HG02884 (cell line): Measurements from ENCODE around the gene VANGL1.

Experiments
- ATAC-seq: cut with Tn5 transposase; IDR thresholded peaks from one replicate; pipeline ENCODE4 v1.9.1; 2021; ENCODE audit warnings: mild to moderate bottlenecking, moderate library complexity; ENCODE audit not compliant: unreplicated experiment

The VANGL1 gene

DNA sequence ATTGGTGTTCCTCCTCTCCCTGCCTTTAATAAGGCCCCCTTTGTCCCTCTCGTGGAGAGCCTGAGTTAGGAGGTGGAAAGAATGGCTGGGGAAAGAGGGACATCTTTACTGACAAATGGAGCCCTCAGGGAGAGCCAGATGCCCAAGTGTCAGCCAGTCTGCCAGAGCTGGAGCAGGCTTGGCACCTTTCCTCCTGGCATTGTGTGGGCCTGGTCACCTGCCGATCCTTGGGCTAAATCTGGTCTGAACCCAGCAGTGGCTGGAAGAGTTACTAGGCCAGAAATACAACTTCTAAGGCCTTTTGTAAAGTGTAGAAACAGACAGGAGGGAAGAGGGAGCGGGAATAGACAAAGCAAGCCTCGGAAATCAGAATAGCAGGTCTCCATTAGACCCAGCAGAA lies 24.9 kb downstream of the VANGL1 start:
- no peak for ATAC-seq

DNA sequence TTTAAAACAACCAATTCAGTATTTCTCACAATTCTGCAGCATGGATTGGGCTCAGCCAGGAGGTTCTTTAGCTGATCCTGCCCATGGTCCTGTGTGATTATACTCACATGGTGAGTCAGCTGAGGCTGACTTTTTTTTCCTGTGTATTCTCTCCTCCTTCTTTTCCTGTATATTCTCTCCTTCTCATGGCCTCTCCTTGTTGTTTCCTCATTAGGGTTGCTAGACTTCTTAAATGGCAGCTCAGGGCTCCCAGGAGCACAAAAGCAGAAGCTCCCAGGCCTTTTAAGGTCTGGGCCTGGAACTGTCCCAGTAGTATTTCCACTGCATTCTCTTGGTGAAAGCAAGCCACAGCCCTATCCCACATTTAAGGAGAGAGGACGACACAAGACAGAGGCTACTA lies 26.8 kb downstream of the VANGL1 start:
- no peak for ATAC-seq

DNA sequence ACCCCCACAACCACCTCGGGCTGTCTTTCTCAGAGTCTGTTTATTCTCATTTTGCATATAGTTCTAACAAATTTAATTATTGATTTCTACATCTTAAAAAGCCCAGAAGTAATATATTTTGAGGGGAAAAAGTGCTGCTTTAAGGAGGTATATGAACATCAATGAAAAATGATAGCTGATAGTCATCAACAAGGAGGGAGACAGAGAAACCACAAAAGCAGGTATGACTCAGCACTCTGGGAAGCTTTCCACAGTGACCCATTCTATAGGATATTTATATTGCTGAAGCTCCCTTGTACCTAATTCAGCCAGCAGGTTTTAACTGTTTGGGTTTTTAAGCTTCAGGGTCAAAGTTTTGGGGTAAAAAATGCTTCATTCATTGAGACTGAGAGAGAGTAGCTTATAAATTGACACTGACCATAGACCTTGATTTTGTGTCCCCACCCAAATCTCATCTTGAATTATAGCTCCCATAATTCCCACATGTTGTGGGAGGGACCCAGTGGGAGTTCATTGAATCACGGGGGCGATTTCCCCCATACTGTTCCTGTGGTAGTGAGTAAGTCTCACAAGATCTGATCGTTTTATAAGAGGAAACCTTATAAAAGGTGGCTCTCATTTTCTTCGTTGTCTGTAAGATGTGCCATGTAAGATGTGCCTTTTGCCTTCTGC lies 27.4 kb downstream of the VANGL1 start:
- ATAC-seq: no peak

DNA sequence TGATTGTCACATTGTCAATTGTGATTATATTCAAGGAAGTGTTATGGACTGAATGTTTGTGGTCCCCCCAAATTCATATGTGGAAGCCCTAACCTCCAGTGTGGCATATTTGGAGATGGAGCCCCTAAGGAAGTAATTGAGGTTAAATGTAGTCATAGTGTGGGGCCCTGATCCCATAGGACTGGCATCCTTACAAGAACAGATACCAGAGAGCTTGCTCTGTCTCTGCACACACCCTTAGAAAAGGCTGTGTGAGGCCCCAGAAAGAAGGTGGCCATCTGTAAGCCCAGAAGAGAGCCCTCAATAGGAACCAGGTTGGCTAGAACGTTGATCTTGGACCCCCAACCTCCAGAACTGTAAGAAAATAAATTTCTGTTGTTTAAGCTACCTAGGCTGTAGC lies 28.1 kb downstream of the VANGL1 start:
- no peak for ATAC-seq

DNA sequence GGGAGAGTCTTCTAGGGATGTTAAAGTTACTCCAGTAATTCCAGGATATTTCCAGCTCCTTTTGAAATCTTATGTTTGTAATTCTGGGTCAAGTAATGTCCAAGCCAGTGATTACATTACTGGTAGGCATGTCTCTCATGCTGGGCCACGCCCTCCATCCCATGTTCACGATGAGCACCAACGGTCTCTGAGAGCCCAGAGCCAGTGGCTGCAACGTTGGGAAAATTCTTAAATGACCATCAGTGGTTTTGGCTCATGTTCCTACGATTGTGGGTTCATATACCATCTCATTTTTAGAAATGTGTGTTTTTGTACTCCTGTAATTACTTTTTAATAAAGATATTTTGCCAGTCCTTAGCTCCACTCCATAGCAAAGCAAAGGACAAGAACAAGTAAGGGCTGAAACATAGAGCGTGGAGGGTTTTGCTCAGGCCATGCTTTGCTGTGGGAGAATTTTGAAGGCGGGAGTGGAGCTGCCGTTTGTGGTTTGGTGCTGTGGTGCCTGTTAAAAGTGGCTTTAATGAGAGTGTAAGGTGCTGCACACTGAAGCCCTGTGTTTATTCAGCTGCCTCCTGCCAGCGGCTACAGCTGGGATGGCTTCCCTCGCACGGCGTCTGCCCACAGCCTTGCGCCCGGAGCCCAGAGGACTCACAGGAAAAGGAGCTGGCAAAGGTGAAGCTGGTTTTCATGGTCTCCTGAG lies 28.9 kb downstream of the VANGL1 start:
- no peak for ATAC-seq

DNA sequence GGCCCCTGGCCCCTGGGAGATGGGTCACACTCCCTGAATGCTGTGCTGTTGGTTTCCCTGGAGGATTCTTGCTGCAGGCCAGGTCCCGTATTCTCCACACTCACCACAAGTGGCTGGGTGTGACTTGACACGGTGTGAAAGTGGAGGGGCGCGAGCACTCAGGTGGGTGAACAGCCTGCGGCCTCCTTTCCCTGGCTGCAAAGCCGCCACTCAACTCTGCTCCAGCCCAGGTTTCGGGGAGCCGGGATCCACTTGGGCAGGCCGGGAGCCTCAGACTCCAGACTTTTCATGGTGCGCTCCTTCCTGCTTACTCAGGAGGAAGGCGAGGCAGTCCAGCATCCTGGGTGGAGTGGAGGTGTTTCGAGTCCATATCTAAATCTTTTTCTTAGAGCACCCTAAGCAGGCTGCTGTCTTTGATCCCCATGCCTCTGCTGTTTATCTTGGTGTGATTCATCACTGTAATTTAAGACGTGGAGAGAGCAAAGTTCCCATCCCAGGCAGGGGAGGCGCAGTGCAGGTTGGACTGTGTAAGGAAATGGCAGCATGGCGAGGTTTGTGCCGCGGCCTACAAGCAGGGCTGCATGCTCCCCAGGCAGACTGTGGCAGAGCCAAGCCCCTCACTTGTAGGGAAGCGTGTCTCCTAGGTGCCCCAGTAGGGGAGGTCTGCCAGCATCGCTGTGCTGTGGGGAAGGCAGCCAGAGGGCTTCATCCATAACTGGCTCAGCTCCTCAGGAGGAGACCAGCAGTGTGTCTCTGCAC lies 29.6 kb downstream of the VANGL1 start:
- no peak for ATAC-seq

DNA sequence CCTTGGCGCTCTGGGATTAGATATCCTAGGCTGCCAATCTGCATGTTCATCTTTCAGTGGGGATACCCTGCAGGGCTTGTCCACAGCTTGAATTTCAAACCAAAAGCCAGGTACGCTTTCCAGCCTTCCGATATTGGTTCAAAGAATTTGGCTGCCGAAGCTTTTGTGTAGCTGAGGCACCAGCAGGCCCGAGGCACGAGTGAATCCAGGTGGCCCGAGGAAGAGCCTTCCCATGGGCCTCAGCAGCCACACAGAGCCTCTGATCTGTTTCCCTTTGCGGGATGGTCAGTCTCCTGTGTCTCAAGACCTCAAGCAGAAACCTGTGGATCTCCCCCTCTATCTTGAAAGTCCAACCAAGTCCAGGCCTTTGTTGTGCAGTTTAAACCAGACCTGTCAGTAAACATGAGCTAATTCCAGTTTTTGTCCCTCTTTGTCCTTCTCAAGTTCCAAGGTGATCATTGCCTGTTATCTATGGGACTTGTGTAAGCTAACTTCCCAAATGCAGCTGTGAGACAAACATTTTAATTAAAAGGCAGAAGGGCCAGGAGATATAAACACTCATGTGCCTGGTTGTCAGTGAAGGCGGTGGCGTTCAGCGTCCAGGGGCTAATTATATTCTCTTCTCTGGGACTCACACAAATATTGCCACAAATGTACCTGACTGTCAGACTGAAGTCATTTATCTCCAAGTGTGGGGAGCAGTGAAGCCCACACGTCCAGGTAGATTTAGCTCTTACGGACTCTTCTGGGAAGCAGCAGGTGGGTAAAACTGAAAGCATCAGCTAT lies 30.6 kb downstream of the VANGL1 start:
- ATAC-seq: no peak

DNA sequence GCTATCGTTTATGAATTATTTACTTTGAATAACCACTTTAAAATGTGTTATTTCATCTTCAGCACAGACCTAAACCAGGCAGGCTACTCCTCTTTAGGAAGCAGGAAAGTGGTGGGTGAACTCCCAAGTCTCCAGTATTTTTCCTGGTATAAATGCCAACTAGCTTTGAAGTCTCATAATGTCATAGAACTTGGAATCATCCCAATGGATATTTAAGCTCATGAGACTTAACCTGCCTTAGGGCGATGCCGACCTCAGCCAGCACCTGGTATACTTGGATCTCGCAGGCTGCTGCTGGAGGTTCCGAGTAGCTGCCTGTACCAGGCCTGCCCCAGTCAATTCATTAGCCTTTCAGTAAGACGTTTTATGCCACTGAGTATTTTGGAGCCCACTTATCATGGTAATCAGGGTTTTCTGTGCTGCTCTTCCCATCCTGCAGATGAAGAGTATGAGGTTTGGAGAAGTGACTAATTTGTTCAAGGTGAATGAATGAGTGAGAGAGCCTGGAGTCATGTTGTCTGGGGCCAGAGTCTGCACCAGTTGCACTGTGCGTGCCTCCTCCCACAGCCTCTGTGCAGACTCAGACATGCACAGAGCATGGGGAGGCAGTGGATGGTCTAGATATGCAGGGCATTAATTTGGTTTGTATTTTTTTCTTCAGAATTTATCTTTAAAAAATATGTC lies 34.9 kb downstream of the VANGL1 start:
- ATAC-seq: no peak

DNA sequence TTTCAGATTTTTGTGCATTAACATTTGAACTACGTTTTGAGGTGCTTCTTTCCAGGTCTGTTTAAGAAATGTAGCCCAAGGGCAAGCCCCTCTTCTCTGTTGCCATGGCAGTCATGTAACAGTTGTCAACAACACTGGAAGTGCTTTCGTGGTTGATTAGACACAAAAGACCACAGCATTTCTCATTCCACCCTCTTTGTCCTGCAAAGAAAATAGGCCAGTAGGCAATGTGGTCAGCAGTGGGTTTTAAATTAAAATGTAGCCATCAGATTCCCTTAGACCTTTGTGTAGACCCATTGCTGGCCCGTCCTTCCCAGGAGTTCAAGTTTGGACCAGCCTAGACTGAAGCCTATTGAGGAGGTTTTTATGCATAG lies 35.4 kb downstream of the VANGL1 start:
- ATAC-seq: no peak

DNA sequence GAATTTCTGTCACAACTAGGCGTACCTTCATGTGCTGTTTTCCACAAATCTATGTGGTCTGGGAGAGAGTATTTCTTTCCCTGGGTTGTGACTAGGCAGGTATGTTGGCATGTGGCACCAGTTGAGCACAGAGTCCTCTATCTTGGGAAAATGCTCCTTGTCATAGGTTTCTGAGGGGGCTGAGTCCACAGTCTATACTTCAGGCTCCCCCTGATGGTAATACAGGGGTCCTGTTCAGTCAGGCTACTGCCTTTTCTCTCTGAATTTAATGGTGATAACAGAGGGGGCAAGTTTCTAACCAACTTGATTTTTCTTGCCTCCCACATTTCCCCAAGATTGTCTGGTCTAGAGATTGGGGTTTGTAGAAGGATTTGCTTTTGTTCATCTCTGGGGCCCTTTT lies 35.8 kb downstream of the VANGL1 start:
- no peak for ATAC-seq

DNA sequence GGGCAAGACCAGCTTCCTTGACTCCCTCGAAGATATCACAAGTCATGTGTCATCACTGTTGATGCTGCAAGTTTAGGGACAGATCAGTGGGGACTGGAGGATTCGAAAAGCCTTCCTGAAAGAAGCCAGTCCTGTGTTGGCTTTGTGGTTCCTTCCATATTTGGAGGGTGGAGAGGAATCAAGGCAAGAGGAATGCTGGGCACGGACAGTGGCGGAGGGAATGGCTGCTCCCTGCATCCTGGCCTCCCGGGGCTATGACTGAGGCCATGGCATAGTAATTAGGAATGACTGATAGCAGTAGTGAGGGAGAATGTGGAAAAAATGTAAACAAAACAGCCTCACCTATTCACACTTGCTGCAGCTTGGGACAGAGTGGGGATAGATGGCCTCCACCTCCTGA lies 36.4 kb downstream of the VANGL1 start:
- ATAC-seq: no peak

DNA sequence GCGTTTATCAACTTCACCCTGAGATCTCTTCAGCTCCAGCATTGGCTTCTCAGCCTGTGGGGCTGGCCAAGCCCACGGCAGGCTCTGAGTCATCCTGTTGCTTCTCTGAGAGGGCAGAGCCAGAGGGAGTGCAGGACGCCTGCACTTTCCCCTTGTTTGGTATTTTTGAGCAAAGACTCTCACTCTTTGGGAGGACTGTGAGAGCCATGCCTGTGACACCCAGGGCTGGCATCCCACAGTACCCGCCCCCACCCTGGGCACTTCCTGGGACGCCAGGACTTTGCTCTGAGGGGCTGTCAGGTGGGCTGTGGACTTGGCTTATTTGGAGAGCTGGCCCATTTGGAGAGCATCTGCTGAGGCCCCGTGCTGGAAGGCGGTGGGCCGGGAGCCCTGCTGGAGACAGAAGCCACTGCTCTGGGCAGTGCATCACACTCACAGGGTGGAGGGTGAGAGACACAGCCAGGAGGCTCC lies 37.4 kb downstream of the VANGL1 start:
- ATAC-seq: no peak

DNA sequence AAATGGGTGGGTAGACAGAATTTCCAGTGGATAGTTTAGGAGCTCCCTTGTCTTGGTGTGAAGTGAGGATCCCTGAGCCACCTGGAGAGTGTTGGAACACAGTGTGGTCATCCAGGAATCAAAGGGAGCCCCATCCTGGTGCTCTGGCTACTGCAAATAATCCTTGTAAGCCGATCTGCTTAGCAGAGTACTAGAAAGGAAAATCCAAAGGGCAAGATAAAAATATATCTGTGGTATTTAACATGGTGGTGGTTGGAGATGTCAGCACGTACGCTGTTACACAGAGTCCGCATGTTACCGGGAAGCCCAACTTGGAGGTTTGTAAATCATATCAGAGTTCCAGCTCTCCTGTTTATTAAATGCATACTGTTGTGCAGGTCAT lies 39.0 kb downstream of the VANGL1 start:
- no peak for ATAC-seq

DNA sequence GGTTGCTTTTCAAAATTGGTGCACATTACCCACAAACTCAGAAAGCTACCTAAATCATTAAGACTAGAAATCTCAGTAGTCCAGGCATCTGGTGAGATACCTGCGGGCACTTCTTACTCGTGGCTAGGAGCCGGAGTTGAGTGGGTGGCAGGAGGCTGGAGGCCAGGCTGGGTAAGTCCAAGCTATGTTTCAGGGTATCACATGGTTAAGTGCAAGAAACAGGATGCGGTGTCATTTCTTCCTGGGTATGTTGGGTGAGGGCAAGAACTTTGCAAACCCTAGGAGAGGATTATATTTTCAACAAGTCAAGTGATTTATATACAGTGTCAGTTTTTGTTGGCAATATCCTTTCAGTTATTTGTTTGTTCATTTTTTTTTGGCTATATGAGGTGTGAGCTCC lies 41.0 kb downstream of the VANGL1 start:
- no peak for ATAC-seq

DNA sequence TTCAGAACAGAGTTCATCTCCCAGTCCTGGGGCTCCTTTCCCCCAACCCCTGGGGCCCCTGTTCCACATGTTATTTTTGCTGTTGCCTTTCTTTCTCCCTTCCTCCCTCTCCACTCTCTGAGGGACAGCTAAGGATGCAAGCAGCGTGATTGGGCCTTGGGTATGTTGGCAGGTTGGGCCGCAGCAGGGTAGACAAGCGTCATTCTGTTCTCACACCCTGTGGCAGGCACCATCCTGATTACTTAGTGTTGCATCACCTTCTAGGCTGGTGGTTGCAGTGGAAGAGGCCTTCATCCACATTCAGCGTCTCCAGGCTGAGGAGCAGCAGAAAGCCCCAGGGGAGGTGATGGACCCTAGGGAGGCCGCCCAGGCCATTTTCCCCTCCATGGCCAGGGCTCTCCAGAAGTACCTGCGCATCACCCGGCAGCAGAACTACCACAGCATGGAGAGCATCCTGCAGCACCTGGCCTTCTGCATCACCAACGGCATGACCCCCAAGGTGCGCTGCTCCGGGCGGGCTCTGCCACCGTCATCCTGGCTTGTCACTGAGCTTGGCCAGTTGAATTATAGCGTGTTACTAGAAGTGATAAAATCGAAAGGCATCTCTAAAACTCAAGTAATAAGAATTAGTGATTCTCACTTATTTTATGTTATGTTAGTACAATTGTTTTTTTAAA lies 43.4 kb downstream of the VANGL1 start:
- ATAC-seq: no peak

DNA sequence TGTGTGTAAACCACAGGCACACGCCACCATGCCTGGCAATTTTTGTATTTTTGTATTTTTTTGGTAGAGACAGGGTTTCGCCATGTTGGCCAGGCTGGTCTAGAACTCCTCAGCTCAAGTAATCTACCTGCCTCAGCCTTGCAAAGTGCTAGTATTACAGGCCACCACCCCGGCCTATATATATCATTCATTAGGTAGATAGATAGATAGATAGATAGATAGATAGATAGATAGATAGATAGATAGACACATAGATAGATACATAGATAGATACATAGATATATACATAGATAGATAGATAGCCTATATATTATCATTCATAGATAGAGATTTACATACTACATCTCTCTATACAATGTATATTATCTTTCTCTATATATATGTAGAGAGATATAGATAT lies 46.0 kb downstream of the VANGL1 start:
- no peak for ATAC-seq

DNA sequence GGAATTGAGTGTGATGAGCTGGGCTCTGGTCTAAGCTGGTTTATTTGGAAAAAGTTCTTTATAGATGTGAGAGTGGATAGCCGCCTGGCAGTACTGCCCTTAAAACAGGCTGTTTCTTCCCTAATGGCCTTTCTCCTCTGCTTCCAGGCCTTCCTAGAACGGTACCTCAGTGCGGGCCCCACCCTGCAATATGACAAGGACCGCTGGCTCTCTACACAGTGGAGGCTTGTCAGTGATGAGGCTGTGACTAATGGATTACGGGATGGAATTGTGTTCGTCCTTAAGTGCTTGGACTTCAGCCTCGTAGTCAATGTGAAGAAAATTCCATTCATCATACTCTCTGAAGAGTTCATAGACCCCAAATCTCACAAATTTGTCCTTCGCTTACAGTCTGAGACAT lies 49.2 kb downstream of the VANGL1 start:
- no peak for ATAC-seq

DNA sequence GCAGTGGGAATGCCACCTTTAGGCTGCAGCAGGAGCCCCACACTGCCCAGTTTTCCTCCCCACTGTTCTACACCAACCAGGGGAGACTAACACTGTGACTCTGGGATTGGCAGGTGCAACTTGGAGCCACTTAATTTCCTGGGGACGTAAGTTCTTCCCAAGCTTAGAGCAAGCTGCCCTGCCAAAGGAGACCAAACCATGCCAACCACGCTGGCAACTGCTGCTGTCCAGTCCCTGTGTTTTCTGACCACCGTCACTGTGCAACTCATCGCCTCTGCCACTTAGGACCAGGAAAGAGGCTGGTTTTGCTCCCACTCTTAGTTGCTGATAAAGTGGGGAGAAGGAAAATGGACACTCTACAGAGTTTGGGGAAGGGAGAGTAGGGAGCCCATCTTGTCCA lies 50.5 kb downstream of the VANGL1 start:
- no peak for ATAC-seq

DNA sequence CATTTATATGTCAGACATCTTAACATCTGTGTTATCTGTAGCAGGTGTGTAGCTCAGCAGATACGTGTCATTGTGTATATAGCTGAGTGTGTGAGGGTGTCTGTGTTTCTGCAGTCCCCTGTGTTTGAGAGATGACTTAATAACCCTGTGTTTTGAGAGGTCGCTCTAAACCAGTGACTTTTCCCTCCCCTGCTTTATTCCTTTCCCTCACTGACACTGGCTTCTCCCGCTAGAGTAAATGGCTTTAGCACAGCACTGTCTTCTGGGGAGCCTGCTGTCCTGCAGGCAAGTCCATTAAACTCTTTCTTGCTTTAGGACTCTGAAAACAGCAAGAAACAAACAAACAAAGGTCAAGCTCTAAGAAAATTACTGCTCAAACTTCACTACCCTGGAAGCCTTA lies 53.0 kb downstream of the VANGL1 start:
- no peak for ATAC-seq

DNA sequence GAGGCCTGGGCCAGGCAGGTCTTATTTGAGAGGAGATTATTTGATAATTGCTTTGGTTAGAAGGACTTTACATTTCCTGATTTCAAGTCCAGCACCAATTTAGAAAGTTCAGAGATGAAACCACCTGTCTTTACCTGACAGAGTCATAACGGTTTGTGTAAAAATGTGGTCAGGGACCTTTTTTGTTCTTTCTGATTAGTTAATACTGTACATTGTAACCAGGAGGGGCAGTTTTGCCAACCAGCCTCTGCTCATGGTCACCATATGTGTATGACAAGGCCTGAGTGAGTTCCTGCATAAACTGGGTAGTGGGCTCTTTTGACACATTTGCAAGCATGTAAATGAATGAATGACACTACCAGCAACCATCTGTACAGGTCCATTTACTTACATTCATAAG lies 55.8 kb downstream of the VANGL1 start:
- ATAC-seq: no peak
